ENCODE results near the gene B4GALT2.

Gene B4GALT2

DNA sequence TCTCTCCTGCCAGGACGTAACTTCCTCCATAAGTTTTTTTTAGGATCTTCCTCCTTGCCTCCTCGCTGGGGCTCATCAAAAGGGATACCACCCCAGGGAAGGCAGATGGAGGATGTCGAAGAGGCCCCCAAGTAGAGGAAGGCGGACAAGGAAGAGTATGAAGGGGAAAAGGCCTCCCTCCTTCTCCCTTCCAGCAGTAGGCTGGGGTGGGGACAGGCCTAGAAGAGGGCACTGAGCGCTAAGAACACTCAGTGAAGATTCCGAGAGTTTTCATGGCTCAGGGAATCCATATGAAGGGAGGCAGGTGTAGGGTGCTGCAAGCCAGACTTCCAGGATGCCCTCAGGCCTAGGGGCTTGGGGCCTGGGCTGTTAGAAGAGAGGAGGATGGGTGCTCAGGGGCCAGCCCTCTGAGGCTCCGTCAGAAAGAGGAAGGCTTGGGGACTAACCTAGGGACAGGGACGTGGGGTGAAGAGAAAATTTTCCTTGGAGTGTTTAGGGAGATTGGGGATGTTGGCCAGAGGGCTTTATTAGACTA is 54.1 kb downstream of the B4GALT2 start:
- TF ChIP-seq POLR2A (IDR thresholded peaks at IDR 0.05; ENCODE audit: low read length) (no peak), GATA1 (IDR thresholded peaks at IDR 0.05; ENCODE audit: low read depth, low read length) (no peak)
- no peak for DNase-seq

DNA sequence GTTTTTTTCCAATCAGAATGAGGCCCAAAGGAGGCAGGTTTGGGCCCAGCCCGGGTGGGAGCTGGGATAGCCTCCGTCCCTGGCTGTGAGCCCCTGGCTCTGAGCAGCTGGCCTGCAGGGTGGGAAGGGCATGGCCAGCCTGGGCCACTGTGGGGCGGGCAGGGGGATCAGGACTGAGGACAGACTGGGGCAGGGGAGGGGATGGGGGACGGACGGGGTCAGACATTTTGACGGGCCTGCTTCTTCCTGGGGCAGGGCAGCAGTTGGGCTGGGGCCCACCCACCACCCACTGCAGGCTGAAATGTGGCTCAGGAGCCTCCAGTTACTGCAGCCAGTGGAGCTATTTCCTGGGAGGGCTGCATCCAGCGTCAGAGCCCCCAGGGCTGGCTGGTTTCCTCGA is 54.7 kb downstream of the B4GALT2 start:
- TF ChIP-seq POLR2A (IDR thresholded peaks at IDR 0.05; ENCODE audit: low read length) (no peak), GATA1 (IDR thresholded peaks at IDR 0.05; ENCODE audit: low read depth, low read length) (no peak)
- peak in 1 of 2 experiments; percentile 50 for DNase-seq

DNA sequence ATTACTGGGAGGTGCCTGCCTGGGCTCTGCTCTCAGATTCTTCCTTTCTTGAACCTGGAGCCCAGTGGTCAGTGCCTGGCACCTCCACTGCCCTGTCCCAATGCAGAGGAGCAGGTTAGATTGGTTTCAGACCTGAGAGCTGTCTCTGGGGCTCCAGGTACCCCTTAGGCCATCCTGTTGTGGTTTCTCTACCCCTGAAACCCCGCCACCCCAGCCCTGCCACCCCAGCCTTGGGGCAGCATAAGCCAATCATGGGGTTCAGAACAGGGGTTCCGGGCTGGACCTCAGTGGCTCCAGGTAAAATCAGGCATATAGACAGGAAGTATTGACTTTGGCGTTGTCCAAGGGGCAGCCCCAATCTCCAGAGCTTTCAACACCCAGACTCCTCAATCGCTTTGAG is 55.4 kb downstream of the B4GALT2 start:
- TF ChIP-seq POLR2A (IDR thresholded peaks at IDR 0.05; ENCODE audit: low read length) (no peak), GATA1 (IDR thresholded peaks at IDR 0.05; ENCODE audit: low read depth, low read length) (no peak)
- DNase-seq, result no peak

DNA sequence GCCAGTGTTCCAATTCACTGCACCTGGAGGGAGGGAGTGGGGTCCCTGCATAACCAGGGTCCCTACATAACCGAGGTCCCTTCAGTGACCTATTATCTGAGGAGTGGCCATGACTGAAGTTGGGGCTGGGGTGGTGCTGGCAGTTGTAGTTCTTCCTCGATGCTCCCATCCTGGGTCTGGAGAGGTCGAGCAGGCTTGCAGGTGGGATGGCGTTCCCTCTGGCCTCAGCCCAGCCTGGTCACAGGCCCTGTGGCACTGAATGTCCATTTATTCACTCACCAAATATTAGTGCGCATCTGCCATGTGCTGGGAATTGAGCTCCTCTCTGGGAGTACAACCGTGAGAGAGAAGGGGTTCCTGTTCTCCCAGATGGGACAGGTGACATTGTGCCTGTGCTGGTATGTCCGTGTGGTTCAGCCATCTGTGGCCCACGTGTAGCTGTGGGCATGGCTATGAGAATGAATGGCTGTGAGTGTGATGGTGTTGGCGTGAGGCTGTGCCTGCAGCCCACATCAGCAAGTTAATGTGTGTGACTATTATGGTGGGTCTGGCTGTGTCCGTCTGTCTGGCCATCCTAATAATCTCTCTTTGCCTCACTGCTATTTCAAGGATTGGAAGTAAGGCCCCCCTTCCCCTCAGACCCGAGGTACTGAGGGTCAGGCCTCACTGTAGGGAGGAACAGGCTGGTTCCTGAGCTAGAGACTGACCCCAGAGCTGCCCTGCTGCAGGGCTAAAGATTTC is 56.1 kb downstream of the B4GALT2 start:
- TF ChIP-seq GATA1 (IDR thresholded peaks at IDR 0.05; ENCODE audit: low read depth, low read length), result no peak
- TF ChIP-seq POLR2A (IDR thresholded peaks at IDR 0.05; ENCODE audit: low read length), result no peak
- DNase-seq, result no peak

DNA sequence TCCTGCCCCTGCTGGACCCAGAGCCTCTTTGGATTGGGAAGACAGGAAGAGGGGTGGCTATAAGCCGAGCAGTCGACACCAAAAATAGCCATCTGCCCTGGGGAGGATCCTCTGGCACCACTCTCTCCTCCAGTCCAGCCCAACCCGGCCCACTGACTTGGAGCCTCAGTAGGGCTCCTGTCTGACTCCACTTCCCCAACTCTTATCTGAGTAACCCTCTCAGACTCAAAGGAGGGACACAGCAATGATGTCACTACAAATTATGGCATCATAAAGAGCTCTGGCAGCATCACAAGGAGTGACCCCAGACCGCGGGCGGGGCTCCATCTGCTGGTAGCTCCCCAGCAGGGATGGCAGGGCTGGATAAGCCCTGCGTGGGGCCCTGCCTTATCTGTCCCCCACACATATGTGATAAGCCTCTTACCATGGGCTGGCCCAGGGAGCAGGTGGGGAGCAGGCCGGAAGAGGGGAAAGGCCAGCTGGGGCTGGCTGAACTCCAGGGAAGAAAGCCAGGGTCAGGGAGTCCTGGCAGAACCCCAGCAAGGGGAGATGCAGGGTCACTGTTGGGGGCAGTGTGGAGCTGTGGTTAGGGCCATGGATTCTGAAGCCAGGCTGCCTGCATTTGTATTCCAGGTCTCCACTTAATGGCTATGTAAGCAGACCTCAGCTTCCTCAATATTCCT is 56.9 kb downstream of the B4GALT2 start:
- TF ChIP-seq POLR2A (IDR thresholded peaks at IDR 0.05; ENCODE audit: low read length), result peak; percentile 81
- TF ChIP-seq GATA1 (IDR thresholded peaks at IDR 0.05; ENCODE audit: low read depth, low read length), result peak; percentile 100
- peak; percentile 98 to 100 for DNase-seq

DNA sequence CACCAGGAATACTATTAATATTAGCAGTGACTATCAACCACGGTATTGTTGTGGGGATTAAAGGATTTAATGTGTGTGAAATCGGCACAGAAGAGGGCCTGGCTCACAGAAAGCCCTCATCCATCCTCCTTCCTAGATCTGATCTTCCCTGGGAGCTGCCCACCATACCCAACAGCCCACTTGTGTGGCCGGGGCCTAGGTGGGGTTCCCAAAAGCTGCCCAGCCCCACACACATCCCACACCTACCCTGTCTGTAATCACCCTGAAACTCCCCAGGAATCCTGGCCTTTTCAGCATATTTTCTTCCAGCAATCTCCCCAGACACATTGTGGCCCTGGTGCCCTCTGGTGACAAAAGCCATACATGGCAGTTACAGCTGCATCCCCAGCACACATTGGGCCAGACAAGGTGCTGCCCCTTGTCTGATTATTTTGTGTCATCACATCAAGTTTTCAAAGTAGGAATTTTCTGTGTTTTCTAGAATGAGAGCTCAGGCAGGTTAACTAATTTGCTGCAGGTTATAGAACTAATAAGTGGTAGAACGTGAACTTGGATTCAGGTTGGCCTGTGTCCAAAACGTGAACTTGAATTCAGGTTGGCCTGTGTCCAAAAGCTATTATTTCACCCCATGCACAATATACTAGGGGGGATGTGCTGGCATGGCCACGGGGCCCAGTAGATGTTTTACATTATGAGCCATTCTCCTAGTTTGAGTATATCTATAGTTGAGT is 57.6 kb downstream of the B4GALT2 start:
- peak; percentile 95 for DNase-seq
- TF ChIP-seq POLR2A (IDR thresholded peaks at IDR 0.05; ENCODE audit: low read length), result no peak
- TF ChIP-seq GATA1 (IDR thresholded peaks at IDR 0.05; ENCODE audit: low read depth, low read length), result no peak

DNA sequence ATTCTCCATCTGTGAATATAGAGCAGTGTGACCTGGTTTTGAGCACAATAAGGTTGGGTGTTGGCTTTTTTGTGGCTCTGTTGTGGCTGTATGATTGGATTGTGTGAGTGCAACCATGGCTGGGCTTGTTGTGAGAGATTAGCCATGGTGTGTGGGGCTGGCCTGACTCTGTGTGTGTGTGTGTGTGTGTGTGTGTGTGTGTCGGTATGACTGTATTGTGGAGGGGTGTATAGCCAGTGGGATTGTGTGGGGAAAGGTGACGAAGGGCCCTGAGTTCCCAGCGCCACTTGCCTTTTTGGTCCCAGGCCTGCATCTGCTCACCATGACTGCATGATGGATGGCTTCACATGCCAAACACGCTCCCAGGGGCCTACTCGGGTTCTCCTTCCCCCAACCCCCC is 58.1 kb downstream of the B4GALT2 start:
- peak; percentile 81 to 90 for DNase-seq
- no peak for TF ChIP-seq GATA1 (IDR thresholded peaks at IDR 0.05; ENCODE audit: low read depth, low read length)
- no peak for TF ChIP-seq POLR2A (IDR thresholded peaks at IDR 0.05; ENCODE audit: low read length)

DNA sequence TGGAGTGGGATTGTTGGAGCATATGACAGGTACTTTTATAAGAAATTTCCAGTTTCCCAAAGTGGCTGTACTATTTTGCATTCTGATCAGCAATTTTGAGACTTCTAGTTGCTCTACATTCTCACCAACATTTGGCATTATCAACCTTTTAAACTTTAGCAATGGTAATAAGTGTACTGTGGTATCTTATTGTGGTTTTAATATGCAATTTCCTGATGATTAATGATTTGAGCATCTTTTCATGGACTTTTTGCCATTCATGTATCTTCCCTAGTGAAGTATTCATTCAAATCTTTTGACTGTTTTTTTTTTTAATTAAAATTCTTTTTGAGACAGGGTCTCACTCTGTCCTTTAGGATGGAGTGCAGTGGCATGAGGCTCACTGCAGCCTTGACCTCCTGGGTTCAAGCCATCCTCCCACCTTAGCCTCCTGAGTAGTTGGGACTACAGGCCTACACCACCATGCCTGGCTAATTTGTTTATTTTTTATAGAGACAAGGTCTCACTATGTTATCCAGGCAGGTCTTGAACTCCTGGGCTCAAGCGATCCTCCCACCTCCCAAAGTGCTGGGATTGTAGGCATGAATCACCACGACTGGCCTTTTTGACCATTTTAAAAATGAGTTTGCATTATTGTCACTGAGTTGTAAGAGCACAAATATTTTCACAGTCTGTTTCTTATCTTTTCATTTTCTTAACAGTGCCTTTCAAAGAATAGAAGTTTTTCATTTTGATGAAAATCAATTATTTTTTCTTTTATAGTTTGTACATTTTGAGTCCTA is 60.1 kb downstream of the B4GALT2 start:
- TF ChIP-seq POLR2A (IDR thresholded peaks at IDR 0.05; ENCODE audit: low read length), result no peak
- no peak for TF ChIP-seq GATA1 (IDR thresholded peaks at IDR 0.05; ENCODE audit: low read depth, low read length)
- DNase-seq, result peak; percentile 19 to 59

DNA sequence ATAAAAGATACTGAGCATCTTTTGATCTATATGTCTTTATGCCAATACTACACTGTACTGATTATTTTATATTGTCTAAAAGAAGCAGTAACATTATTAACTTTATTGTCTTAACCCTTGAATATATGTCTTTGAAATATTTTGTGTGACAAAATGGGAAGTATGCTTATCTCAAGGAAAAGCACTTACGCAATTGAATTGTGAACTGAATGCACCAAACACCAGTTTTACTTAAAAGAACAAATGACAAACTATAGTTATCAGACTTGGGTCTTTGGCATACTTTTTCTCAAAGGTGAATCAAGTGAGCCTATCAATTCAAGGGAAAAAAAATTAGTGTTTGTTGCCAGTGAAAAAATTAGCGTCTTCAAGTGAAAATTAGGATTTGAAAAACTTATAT is 61.4 kb downstream of the B4GALT2 start:
- no peak for DNase-seq
- TF ChIP-seq POLR2A (IDR thresholded peaks at IDR 0.05; ENCODE audit: low read length) (no peak), GATA1 (IDR thresholded peaks at IDR 0.05; ENCODE audit: low read depth, low read length) (no peak)
